ENCODE measurements around the gene RAB13.
A peak's percentile ranks its signal among the peaks of the same experiment; 100 is the strongest.

RAB13 gene

GRCh38 chr1:153954826-153955225 lies 31.3 kb downstream of the RAB13 start:
- DNase-seq: no peak

- no peak for DNase-seq
Observed at GRCh38 chr1:153953859-153954365, 32.2 kb downstream of the RAB13 start.

GRCh38 chr1:153951801-153952200 lies 34.3 kb downstream of the RAB13 start:
- DNase-seq: no peak

- no peak for DNase-seq
Observed at GRCh38 chr1:153951183-153951582, 35.0 kb downstream of the RAB13 start.

GRCh38 chr1:153946622-153947241 lies 39.4 kb downstream of the RAB13 start, which contains the start of gene DENND4B:
Gene DENND4B, minus strand, starts transcription at chr1:153946718. Its CDS starts 2,344 bp downstream, at chr1:153944374.
- peak; percentile 87 for DNase-seq

- DNase-seq: peak; percentile 73
Observed at GRCh38 chr1:153945795-153946621, 40.1 kb downstream of the RAB13 start.

GRCh38 chr1:153945131-153945794 lies 40.9 kb downstream of the RAB13 start:
- DNase-seq: no peak

GRCh38 chr1:153944827-153945117 lies 41.4 kb downstream of the RAB13 start:
- DNase-seq: no peak

GRCh38 chr1:153944005-153944826 lies 41.9 kb downstream of the RAB13 start:
- no peak for DNase-seq

GRCh38 chr1:153942766-153943549 lies 43.2 kb downstream of the RAB13 start:
- DNase-seq: no peak

GRCh38 chr1:153941826-153942725 lies 44.1 kb downstream of the RAB13 start:
- DNase-seq: no peak

- no peak for DNase-seq
Observed at GRCh38 chr1:153940756-153941155, 45.4 kb downstream of the RAB13 start.

GRCh38 chr1:153939476-153939875 lies 46.7 kb downstream of the RAB13 start:
- no peak for DNase-seq

- DNase-seq: no peak
Observed at GRCh38 chr1:153938996-153939395, 47.1 kb downstream of the RAB13 start.

- no peak for DNase-seq
Observed at GRCh38 chr1:153937331-153937730, 48.8 kb downstream of the RAB13 start.

- no peak for DNase-seq
Observed at GRCh38 chr1:153936011-153936802, 49.9 kb downstream of the RAB13 start.

GRCh38 chr1:153934746-153935145 lies 51.4 kb downstream of the RAB13 start:
- DNase-seq: no peak

- DNase-seq: no peak
Observed at GRCh38 chr1:153933955-153934354, 52.2 kb downstream of the RAB13 start.

GRCh38 chr1:153933430-153933829 lies 52.7 kb downstream of the RAB13 start:
- no peak for DNase-seq
